ENCODE data around the gene TMEM165. TPM values are rescaled to one million over a fixed set of nuclear protein-coding genes. Genes with fewer than 3 reads are reported as not detected.
"Not testable (repeated sequence)": the region's sequence is repeated elsewhere in the genome, so short reads cannot be mapped to it uniquely, and the experiment has no call there.

The TMEM165 gene
- total RNA-seq, 1 donor, result 131 TPM

GRCh38 chr4:55358668-55359067, 37.1 kb upstream of the TMEM165 start:
- TF ChIP-seq CTCF (IDR thresholded peaks at IDR 0.05; ENCODE audit: insufficient read depth, low read length), result no peak
- H3K4me3 ChIP-seq (ENCODE audit: low read depth, low read length), result no peak overlapping the region
- DNase-seq (ENCODE audit: low read depth), result peak; percentile 83

GRCh38 chr4:55359397-55359916, 36.3 kb upstream of the TMEM165 start:
- no peak for TF ChIP-seq CTCF (IDR thresholded peaks at IDR 0.05; ENCODE audit: insufficient read depth, low read length)
- DNase-seq (ENCODE audit: low read depth), result peak; percentile 79
- H3K4me3 ChIP-seq (ENCODE audit: low read depth, low read length), result no peak overlapping the region

GRCh38 chr4:55362938-55363337, 32.8 kb upstream of the TMEM165 start:
- DNase-seq (ENCODE audit: low read depth); H3K4me3 ChIP-seq (ENCODE audit: low read depth, low read length): not testable (repeated sequence)

- no peak overlapping the region for H3K4me3 ChIP-seq (ENCODE audit: low read depth, low read length)
- DNase-seq (ENCODE audit: low read depth), result no peak
- TF ChIP-seq CTCF (IDR thresholded peaks at IDR 0.05; ENCODE audit: insufficient read depth, low read length), result no peak
Measured at GRCh38 chr4:55363691-55364351, 31.9 kb upstream of the TMEM165 start.

- no peak for TF ChIP-seq CTCF (IDR thresholded peaks at IDR 0.05; ENCODE audit: insufficient read depth, low read length)
- no peak overlapping the region for H3K4me3 ChIP-seq (ENCODE audit: low read depth, low read length)
- DNase-seq (ENCODE audit: low read depth), result no peak
Measured at GRCh38 chr4:55364691-55365344, 30.9 kb upstream of the TMEM165 start.

- H3K4me3 ChIP-seq (ENCODE audit: low read depth, low read length), result no peak overlapping the region
- no peak for TF ChIP-seq CTCF (IDR thresholded peaks at IDR 0.05; ENCODE audit: insufficient read depth, low read length)
- no peak for DNase-seq (ENCODE audit: low read depth)
Measured at GRCh38 chr4:55365345-55365728, 30.4 kb upstream of the TMEM165 start.

GRCh38 chr4:55366621-55367020, 29.1 kb upstream of the TMEM165 start:
- H3K4me3 ChIP-seq (ENCODE audit: low read depth, low read length), result no peak overlapping the region
- TF ChIP-seq CTCF (IDR thresholded peaks at IDR 0.05; ENCODE audit: insufficient read depth, low read length), result no peak
- DNase-seq (ENCODE audit: low read depth), result no peak

Data from fibroblast of the aortic adventitia (primary cell).